Natural killer cell (primary cell): ENCODE results near the gene CRYBB3. TPM values are rescaled to one million over a fixed set of nuclear protein-coding genes. Genes with fewer than 3 reads are reported as not detected.

Source experiments
- ATAC-seq, 3 donors: fragments of 150-1000 bp in 2 of 3; fragments of 200-7000 bp in 1 of 3; cut with Tn5 transposase; 1 replicate in 1 of 3; 2 replicates in 2 of 3; pipeline ENCODE4 v1.10.0; 2021; ENCODE audit warnings: mild to moderate bottlenecking in 2 of 3, moderate library complexity in 2 of 3
- DNase-seq, 2 donors: peaks; one replicate each; pipeline versions ENCODE4 v3.0.0 to v3.0.0-alpha.2; 2013 to 2021; ENCODE audit warnings: mixed read lengths in 1 of 2
- H3K27ac ChIP-seq: one replicate; pipeline ENCODE4 v1.5.1; 2013; ENCODE audit warnings: mild to moderate bottlenecking, low read length
- H3K27me3 ChIP-seq: one replicate; pipeline ENCODE4 v1.6.1; 2013; ENCODE audit warnings: low read length; ENCODE audit not compliant: control insufficient read depth, insufficient read depth
- H3K36me3 ChIP-seq: one replicate; pipeline ENCODE4 v1.6.1; 2013; ENCODE audit warnings: low read length; ENCODE audit not compliant: control insufficient read depth, insufficient read depth
- H3K4me1 ChIP-seq: one replicate; pipeline ENCODE4 v1.6.1; 2013; ENCODE audit warnings: low read length; ENCODE audit not compliant: control insufficient read depth, insufficient read depth
- H3K4me3 ChIP-seq: one replicate; pipeline ENCODE4 v1.5.1; 2013; ENCODE audit warnings: low read length
- H3K9me3 ChIP-seq: one replicate; pipeline ENCODE4 v1.6.1; 2013; ENCODE audit warnings: low read length; ENCODE audit not compliant: control insufficient read depth, insufficient read depth
- H3K27ac Mint-ChIP-seq, 2 donors: one replicate each; pipeline ENCODE4 v1.8.0; 2022; ENCODE audit warnings: mild to moderate bottlenecking in 2 of 2, mixed read lengths in 2 of 2, moderate library complexity in 1 of 2
- H3K27me3 Mint-ChIP-seq, 2 donors: one replicate each; pipeline ENCODE4 v1.8.0; 2022; ENCODE audit warnings: low read depth in 2 of 2, mixed read lengths in 2 of 2
- H3K36me3 Mint-ChIP-seq: one replicate; pipeline ENCODE4 v1.8.0; 2022; ENCODE audit warnings: mixed read lengths
- H3K4me1 Mint-ChIP-seq, 2 donors: one replicate each; pipeline ENCODE4 v1.8.0; 2022; ENCODE audit warnings: mixed read lengths in 2 of 2
- H3K4me3 Mint-ChIP-seq: one replicate; pipeline ENCODE4 v1.8.0; 2022; ENCODE audit warnings: mild to moderate bottlenecking, moderate library complexity, mixed read lengths
- H3K9me3 Mint-ChIP-seq, 2 donors: one replicate each; pipeline ENCODE4 v1.8.0; 2022; ENCODE audit warnings: mixed read lengths in 2 of 2
- CTCF ChIP-seq: fragments of 200-600 bp; IDR thresholded peaks from one replicate; pipeline ENCODE4 v1.8.0; 2022; ENCODE audit warnings: antibody characterized with exemption
- WGBS: methylation state at CpG from one replicate; pipeline ENCODE4 v1.1.7; 2013; ENCODE audit warnings: missing lambda C conversion rate; ENCODE audit not compliant: insufficient coverage; 5-methylcytosine and 5-hydroxymethylcytosine counted together
- intact Hi-C: fragments of 100-400 bp; cut with micrococcal nuclease; formaldehyde crosslinking; loops from one replicate; pipeline ENCODE4 v1.14.2; 2022
- total RNA-seq, 4 donors: library from RNA; stranded (reverse); fragments of 120-200 nt in 1 of 4; gene quantifications; one replicate each; pipeline versions ENCODE4 v1.2.3 to v1.2.4, GENCODE V29; 2013 to 2022

CRYBB3 gene
- total RNA-seq, 3 donors from 2014 or later (not counting 1 experiment from before 2014, with no cell fraction given) = 0.68 TPM; not detected in 2

- Mint-ChIP-seq H3K4me3 (no peak overlapping the region), H3K27me3 (peaks cover 0 to 6% of the 10 kb centered on the region in 2 donors), H3K4me1 (no peaks in the 10 kb centered on the region), H3K27ac (no peak overlapping the region), H3K36me3 (no peaks in the 10 kb centered on the region), H3K9me3 (no peaks in the 10 kb centered on the region)
- no peaks in the 10 kb centered on the region for H3K36me3 ChIP-seq
- no peaks in the 10 kb centered on the region for H3K27me3 ChIP-seq
- no peak for TF ChIP-seq CTCF
- WGBS = 81% methylated on average over 14 of the region's 17 CpGs
- no peak for DNase-seq
- intact Hi-C loops = no loop called here
- no peak overlapping the region for H3K27ac ChIP-seq
- H3K4me1 ChIP-seq = no peaks in the 10 kb centered on the region
- H3K9me3 ChIP-seq = peaks cover 3% of the 10 kb centered on the region
- no peak overlapping the region for H3K4me3 ChIP-seq
- no peak for ATAC-seq
These were observed 9.3 kb downstream of the CRYBB3 start for GRCh38 chr22:25208743-25209505.

- H3K4me3 ChIP-seq = no peak overlapping the region
- ATAC-seq (no peak), DNase-seq (no peak)
- H3K4me1 Mint-ChIP-seq = no peaks in the 10 kb centered on the region
- WGBS = 91% methylated on average over 3 of the region's 3 CpGs
- H3K27me3 Mint-ChIP-seq = peaks cover 4 to 6% of the 10 kb centered on the region in 2 donors
- TF ChIP-seq CTCF = no peak
- H3K27ac ChIP-seq = no peak overlapping the region
- peaks cover 3% of the 10 kb centered on the region for H3K9me3 ChIP-seq
- H3K27ac Mint-ChIP-seq = no peak overlapping the region
- H3K36me3 Mint-ChIP-seq = no peaks in the 10 kb centered on the region
- H3K27me3 ChIP-seq = no peaks in the 10 kb centered on the region
- H3K9me3 Mint-ChIP-seq = no peaks in the 10 kb centered on the region
- no peaks in the 10 kb centered on the region for H3K36me3 ChIP-seq
- no peak overlapping the region for H3K4me3 Mint-ChIP-seq
- intact Hi-C loops = no loop called here
- H3K4me1 ChIP-seq = no peaks in the 10 kb centered on the region
These were observed 11.1 kb downstream of the CRYBB3 start for GRCh38 chr22:25210793-25211192.

DNA sequence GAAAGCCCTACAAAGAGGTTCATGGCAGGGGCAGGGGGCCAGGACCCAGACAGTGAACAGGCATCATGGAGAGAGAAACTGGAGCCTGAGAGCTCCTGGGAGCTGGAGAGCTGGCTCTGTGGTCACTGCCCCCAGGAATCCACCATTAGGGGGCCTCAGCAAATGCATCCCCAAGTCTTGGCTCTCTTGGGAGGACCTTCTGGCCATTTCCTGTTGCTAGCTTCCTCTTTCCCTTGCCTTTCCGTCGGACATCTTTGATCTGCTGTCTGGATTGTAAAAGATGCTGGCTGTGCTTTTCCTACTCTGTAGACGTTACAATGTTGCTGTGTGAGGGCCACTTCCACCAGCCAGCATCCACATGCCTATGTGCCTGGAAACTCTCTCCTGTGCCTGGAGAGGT, 12.7 kb downstream of the CRYBB3 start:
- Histone ChIP-seq H3K27me3 (no peaks in the 10 kb centered on the region), H3K36me3 (no peaks in the 10 kb centered on the region), H3K27ac (no peak overlapping the region), H3K4me3 (no peak overlapping the region), H3K4me1 (no peaks in the 10 kb centered on the region), H3K9me3 (peaks cover 3% of the 10 kb centered on the region)
- intact Hi-C loops = no loop called here
- Mint-ChIP-seq H3K9me3 (no peaks in the 10 kb centered on the region), H3K4me1 (no peaks in the 10 kb centered on the region), H3K27me3 (peaks cover 8 to 12% of the 10 kb centered on the region in 2 donors), H3K4me3 (no peak overlapping the region), H3K36me3 (no peaks in the 10 kb centered on the region), H3K27ac (no peak overlapping the region)
- DNase-seq (no peak), ATAC-seq (no peak)
- TF ChIP-seq CTCF = no peak
- 11% methylated on average over 3 of the region's 3 CpGs for WGBS

- H3K4me1 Mint-ChIP-seq = no peaks in the 10 kb centered on the region
- H3K9me3 ChIP-seq = peaks cover 3% of the 10 kb centered on the region
- no peaks in the 10 kb centered on the region for H3K9me3 Mint-ChIP-seq
- WGBS = 77% methylated on average over 3 of the region's 3 CpGs
- H3K27me3 Mint-ChIP-seq = peaks cover 5 to 12% of the 10 kb centered on the region in 2 donors
- no peaks in the 10 kb centered on the region for H3K36me3 ChIP-seq
- no peak for TF ChIP-seq CTCF
- H3K4me3 ChIP-seq = no peak overlapping the region
- H3K27ac Mint-ChIP-seq = no peak overlapping the region
- no peak for ATAC-seq
- DNase-seq = no peak
- no peaks in the 10 kb centered on the region for H3K36me3 Mint-ChIP-seq
- intact Hi-C loops = no loop called here
- no peak overlapping the region for H3K27ac ChIP-seq
- no peaks in the 10 kb centered on the region for H3K4me1 ChIP-seq
- no peaks in the 10 kb centered on the region for H3K27me3 ChIP-seq
- H3K4me3 Mint-ChIP-seq = no peak overlapping the region
These were observed 13.6 kb downstream of the CRYBB3 start for GRCh38 chr22:25213221-25213620.
